ENCODE data around the gene CHML. TPM values are rescaled to one million over a fixed set of nuclear protein-coding genes. Genes with fewer than 3 reads are reported as not detected.

The CHML gene
- total RNA-seq, 1 donor from 2014 or later = 15.6 TPM

Other genes with a start within 250 kb of the CHML start
- gene FH, start 120.6 kb downstream of the CHML start, total RNA-seq = 95.8 TPM
- 0.10 TPM for gene KMO, start 108.0 kb downstream of the CHML start, total RNA-seq
- gene OPN3, start within 50 bp of the CHML start, total RNA-seq = 15.4 TPM
- gene WDR64, start 11.9 kb upstream of the CHML start, total RNA-seq = not detected
- gene EXO1, start 207.8 kb upstream of the CHML start, total RNA-seq = 3.2 TPM